ENCODE measurements around the gene BASP1.
A peak's percentile ranks its signal among the peaks of the same experiment; 100 is the strongest.

BASP1 gene

GRCh38 chr5:17222664-17223063 is 5.2 kb downstream of the BASP1 start:
- H3K4me3 ChIP-seq (ENCODE audit: low read depth, low read length), result no peak overlapping the region
- no peak for TF ChIP-seq POLR2A (IDR thresholded peaks at IDR 0.05; ENCODE audit: extremely low read depth, insufficient read length)
- TF ChIP-seq MYC (IDR thresholded peaks at IDR 0.05; ENCODE audit: low read depth, low read length), result no peak
- no peak for TF ChIP-seq MAX (IDR thresholded peaks at IDR 0.05; ENCODE audit: low read depth, low read length)
- no peak for TF ChIP-seq CTCF (IDR thresholded peaks at IDR 0.05; ENCODE audit: low read depth, low read length)

GRCh38 chr5:17223367-17224185 is 6.1 kb downstream of the BASP1 start:
- DNase-seq (ENCODE audit: low read depth), result no peak
- no peak overlapping the region for H3K4me3 ChIP-seq (ENCODE audit: low read depth, low read length)

More at GRCh38 chr5:17222664-17223063, 5.2 kb downstream of the BASP1 start:
- DNase-seq (ENCODE audit: low read depth), result no peak

GRCh38 chr5:17224858-17225511 is 7.6 kb downstream of the BASP1 start:
- H3K4me3 ChIP-seq (ENCODE audit: low read depth, low read length), result no peak overlapping the region
- DNase-seq (ENCODE audit: low read depth), result peak; percentile 54
- no peak for TF ChIP-seq MAX (IDR thresholded peaks at IDR 0.05; ENCODE audit: low read depth, low read length)
- TF ChIP-seq MYC (IDR thresholded peaks at IDR 0.05; ENCODE audit: low read depth, low read length), result no peak
- no peak for TF ChIP-seq POLR2A (IDR thresholded peaks at IDR 0.05; ENCODE audit: extremely low read depth, insufficient read length)
- TF ChIP-seq CTCF (IDR thresholded peaks at IDR 0.05; ENCODE audit: low read depth, low read length), result no peak

More at GRCh38 chr5:17223367-17224185, 6.1 kb downstream of the BASP1 start:
- TF ChIP-seq POLR2A (IDR thresholded peaks at IDR 0.05; ENCODE audit: extremely low read depth, insufficient read length) (no peak), MAX (IDR thresholded peaks at IDR 0.05; ENCODE audit: low read depth, low read length) (no peak), CTCF (IDR thresholded peaks at IDR 0.05; ENCODE audit: low read depth, low read length) (no peak), MYC (IDR thresholded peaks at IDR 0.05; ENCODE audit: low read depth, low read length) (no peak)

- no peak for TF ChIP-seq CTCF (IDR thresholded peaks at IDR 0.05; ENCODE audit: low read depth, low read length)
- no peak for TF ChIP-seq MAX (IDR thresholded peaks at IDR 0.05; ENCODE audit: low read depth, low read length)
- TF ChIP-seq POLR2A (IDR thresholded peaks at IDR 0.05; ENCODE audit: extremely low read depth, insufficient read length), result no peak
- TF ChIP-seq MYC (IDR thresholded peaks at IDR 0.05; ENCODE audit: low read depth, low read length), result no peak
- no peak overlapping the region for H3K4me3 ChIP-seq (ENCODE audit: low read depth, low read length)
- no peak for DNase-seq (ENCODE audit: low read depth)
Measured at GRCh38 chr5:17225520-17225919, 8.1 kb downstream of the BASP1 start.

- TF ChIP-seq CTCF (IDR thresholded peaks at IDR 0.05; ENCODE audit: low read depth, low read length) (no peak), POLR2A (IDR thresholded peaks at IDR 0.05; ENCODE audit: extremely low read depth, insufficient read length) (no peak), MYC (IDR thresholded peaks at IDR 0.05; ENCODE audit: low read depth, low read length) (no peak), MAX (IDR thresholded peaks at IDR 0.05; ENCODE audit: low read depth, low read length) (no peak)
- no peak overlapping the region for H3K4me3 ChIP-seq (ENCODE audit: low read depth, low read length)
- DNase-seq (ENCODE audit: low read depth), result no peak
Measured at GRCh38 chr5:17227868-17228267, 10.4 kb downstream of the BASP1 start.
